GM12892 (cell line): ENCODE data around the gene ATP7B.
"Not testable (repeated sequence)": the region's sequence is repeated elsewhere in the genome, so short reads cannot be mapped to it uniquely, and the experiment has no call there.

Experiments
- DNase-seq: peaks from one replicate; pipeline ENCODE4 v3.0.0; 2011; ENCODE audit not compliant: insufficient read length
- FAIRE-seq: peaks from 2 replicates; lab custom pipeline; 2011; peaks lifted over from hg19 to GRCh38; lab: Jason Lieb, UNC
- POLR2A ChIP-seq: IDR thresholded peaks from 2 replicates; pipeline ENCODE4 v1.6.1; 2011; ENCODE audit warnings: low read depth, low read length, control low read depth
- POLR2AphosphoS5 ChIP-seq: IDR thresholded peaks from 2 replicates; pipeline ENCODE4 v1.6.1; 2011; ENCODE audit warnings: low read depth, low read length, control low read depth
- TAF1 ChIP-seq: IDR thresholded peaks from 2 replicates; pipeline ENCODE4 v1.6.1; 2011; ENCODE audit warnings: low read depth, mild to moderate bottlenecking, control low read depth, low read length, borderline replicate concordance

Gene ATP7B

GRCh38 chr13:51913421-51914136 is 97.7 kb downstream of the ATP7B start:
- DNase-seq = no peak
- FAIRE-seq = no peak
- TF ChIP-seq POLR2A (no peak), POLR2AphosphoS5 (no peak), TAF1 (no peak)

DNA sequence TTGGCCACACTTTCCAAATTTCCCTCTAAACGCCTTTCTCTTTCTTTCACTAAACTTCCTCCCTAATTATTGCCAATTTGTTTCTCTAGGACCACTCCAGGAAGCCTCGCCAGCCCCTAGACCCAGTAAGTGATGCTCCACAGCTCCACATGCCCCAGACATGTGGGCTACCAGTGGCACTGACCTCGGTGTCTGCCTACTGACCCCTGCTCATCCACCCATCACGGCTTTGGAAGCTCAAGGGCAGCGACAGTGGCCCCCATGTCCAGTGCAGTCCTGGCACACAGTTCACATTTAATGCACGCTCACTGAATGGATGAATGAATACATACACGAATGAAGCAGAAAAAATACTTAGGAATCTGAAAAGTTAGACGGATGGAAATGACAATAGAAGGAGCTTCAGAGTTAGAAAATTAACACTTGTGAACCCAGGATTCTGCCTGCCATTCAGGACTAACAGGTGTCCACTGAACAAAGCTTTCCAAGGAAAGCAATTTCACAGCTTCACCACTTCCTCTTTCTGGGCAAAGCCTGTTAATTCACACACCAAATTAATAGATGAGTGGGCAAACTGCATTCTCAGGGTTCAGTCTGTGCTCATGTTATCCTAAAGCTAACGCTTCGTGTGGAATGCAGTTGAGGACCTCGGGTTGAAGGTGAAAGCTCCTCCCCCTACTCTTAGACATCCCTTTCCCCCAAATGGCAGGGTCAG is 98.6 kb downstream of the ATP7B start:
- DNase-seq = no peak
- FAIRE-seq = no peak
- TF ChIP-seq POLR2AphosphoS5 = no peak
- TF ChIP-seq POLR2A = no peak
- TF ChIP-seq TAF1 = no peak

GRCh38 chr13:51912091-51912490 is 99.2 kb downstream of the ATP7B start:
- FAIRE-seq = no peak
- TF ChIP-seq POLR2A (no peak), POLR2AphosphoS5 (no peak), TAF1 (no peak)
- no peak for DNase-seq

DNA sequence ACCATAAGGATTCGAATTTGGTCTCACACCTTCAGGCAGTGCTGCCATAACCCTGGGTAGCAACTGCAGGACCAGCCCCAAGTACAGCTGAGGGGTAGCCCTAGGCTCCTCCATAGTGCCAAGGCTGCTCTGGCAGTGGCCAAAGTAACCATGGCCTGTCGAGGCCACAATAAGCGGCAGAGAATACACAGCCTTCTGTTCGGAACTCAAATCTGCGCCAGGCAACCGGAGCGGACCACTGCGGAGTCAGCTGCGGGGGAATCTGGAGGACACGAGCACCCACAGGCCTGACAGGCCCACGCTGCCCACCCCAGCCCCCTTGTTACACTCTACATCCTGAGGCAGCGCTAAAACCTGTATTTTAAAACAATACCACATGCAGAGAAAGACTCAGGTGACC is 100.7 kb downstream of the ATP7B start:
- no peak for FAIRE-seq
- no peak for TF ChIP-seq TAF1
- no peak for TF ChIP-seq POLR2A
- no peak for TF ChIP-seq POLR2AphosphoS5
- no peak for DNase-seq

- FAIRE-seq, DNase-seq: not testable (repeated sequence)
Observed at GRCh38 chr13:51909265-51909664, 102.0 kb downstream of the ATP7B start.

DNA sequence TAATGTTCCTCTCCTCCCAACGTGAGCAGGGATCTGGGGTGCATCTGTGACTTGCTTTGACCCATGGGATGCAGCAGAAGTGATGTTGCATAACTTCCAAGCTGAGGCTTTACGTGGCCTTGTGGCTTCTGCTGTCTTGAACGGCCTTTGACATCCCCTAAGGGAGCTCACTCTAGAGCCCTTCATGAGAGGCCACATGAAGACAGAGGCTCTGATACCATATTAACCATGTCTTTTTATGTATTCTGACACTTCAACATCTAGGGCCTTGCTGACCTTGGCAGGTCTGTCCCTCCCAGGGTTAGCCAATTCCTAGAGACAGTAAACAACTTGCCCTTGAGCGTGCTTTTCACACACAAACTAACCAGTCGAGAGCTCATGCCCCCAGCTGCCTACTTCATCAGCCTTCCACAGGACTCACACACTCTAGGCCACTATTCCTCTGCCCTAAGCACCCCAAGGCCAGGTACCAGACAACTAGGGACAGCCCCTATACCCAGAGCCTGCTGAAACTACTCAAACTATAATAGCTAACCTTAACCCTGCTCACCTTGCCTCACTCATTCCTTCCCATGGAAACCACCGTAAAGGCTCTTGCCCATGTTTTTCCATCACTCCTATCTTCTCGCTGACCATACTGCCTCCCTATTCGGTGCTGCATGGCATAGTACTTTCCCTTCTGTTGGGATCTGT is 104.1 kb downstream of the ATP7B start:
- no peak for TF ChIP-seq POLR2A
- no peak for TF ChIP-seq POLR2AphosphoS5
- no peak for TF ChIP-seq TAF1
- DNase-seq (no peak), FAIRE-seq (no peak)

GRCh38 chr13:51906581-51906980 is 104.7 kb downstream of the ATP7B start:
- DNase-seq = no peak
- no peak for TF ChIP-seq TAF1
- no peak for TF ChIP-seq POLR2A
- TF ChIP-seq POLR2AphosphoS5 = no peak
- no peak for FAIRE-seq

DNA sequence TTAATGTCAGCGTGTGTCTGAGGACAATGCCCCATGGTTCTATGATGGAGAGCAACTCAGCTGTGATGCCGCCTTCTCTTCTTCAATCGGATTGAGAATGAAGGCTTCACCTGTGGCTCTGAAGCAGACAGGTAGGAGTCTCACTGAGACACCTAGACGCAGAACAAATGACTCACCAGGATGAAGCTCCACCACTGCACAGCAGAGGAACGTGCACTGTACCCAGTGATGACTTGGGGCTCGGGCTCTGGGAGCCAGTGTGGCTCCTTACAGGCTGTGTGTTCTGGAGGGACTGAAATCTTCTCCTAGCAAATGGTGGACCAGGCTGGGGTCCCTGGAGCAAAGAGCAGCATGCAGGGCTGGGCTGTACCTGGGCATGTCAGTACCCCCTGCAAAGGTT is 105.5 kb downstream of the ATP7B start:
- FAIRE-seq = no peak
- no peak for DNase-seq
- TF ChIP-seq TAF1 (no peak), POLR2A (no peak), POLR2AphosphoS5 (no peak)

- no peak for DNase-seq
- FAIRE-seq = no peak
- TF ChIP-seq POLR2A (no peak), POLR2AphosphoS5 (no peak), TAF1 (no peak)
Observed at GRCh38 chr13:51902776-51903175, 108.5 kb downstream of the ATP7B start.

DNA sequence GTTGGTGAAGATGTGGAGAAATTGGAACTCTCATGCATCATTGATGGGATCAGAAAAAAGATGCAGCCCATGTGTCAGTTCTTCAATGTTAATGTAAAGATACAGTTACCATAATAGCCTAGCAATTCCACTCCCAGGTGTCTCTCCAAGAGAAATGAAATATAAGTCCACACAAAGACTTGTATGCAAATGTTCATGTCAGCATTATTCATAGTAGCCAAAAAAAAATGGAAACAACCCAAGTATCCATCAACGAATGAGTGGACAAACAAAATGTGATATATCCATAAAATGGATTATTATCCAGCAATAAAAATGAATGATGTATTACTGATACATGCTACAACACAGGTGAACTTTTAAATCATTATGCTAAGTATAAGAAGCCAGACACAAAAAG is 110.8 kb downstream of the ATP7B start:
- no peak for FAIRE-seq
- no peak for DNase-seq
- TF ChIP-seq TAF1 = no peak
- TF ChIP-seq POLR2AphosphoS5 = no peak
- TF ChIP-seq POLR2A = no peak

GRCh38 chr13:51895906-51896888 is 115.1 kb downstream of the ATP7B start:
- DNase-seq = peak; percentile 31
- peak; percentile 21 for FAIRE-seq

More at GRCh38 chr13:51895906-51896888, 115.1 kb downstream of the ATP7B start:
- no peak for TF ChIP-seq POLR2A
